ENCODE measurements around the gene TNPO3.

TNPO3 gene

DNA sequence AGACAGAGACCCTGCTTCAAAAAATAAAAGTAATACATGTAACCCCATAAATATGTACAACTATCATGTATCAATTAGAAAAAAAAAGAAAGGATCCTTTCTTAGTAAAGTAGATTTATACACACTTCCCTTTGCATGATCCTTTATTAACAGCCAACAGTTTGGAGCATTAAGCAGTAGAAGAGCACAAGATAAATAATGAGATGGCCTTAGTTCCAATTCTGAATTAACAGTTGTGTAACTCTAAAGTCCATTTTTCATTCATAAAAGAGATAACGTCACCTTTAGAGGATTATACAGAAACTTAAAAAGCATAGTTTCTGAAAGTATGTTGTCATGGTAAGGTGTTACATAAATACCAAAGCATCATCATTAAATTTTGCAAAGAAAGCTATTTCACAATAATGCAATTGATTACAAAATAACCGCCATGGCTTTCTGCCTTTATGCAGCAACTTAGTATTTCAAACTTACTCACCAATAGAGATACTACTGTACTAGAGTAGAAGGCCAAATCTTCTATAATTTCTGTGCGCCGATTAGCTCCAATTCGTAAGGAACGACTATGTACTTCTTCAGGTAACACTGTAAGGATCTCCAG is 40.3 kb downstream of the TNPO3 start:
- H3K79me2 ChIP-seq (ENCODE audit: control insufficient read depth, insufficient read depth, low read length, unreplicated experiment), result peaks cover 8% of the 10 kb centered on the region
- H3K36me3 ChIP-seq (ENCODE audit: insufficient read depth, low read length), result peaks cover 12% of the 10 kb centered on the region
- H3K27ac ChIP-seq (ENCODE audit: low read depth, low read length), result no peak overlapping the region
- H3K4me3 ChIP-seq (ENCODE audit: low read depth, low read length), result no peak overlapping the region
- H3K27me3 ChIP-seq (ENCODE audit: insufficient read depth, low read length), result no peaks in the 10 kb centered on the region
- H2AFZ ChIP-seq (ENCODE audit: low read length, unreplicated experiment), result no peak overlapping the region
- no peaks in the 10 kb centered on the region for H3K4me1 ChIP-seq (ENCODE audit: control insufficient read depth, insufficient read depth, low read length, unreplicated experiment)

DNA sequence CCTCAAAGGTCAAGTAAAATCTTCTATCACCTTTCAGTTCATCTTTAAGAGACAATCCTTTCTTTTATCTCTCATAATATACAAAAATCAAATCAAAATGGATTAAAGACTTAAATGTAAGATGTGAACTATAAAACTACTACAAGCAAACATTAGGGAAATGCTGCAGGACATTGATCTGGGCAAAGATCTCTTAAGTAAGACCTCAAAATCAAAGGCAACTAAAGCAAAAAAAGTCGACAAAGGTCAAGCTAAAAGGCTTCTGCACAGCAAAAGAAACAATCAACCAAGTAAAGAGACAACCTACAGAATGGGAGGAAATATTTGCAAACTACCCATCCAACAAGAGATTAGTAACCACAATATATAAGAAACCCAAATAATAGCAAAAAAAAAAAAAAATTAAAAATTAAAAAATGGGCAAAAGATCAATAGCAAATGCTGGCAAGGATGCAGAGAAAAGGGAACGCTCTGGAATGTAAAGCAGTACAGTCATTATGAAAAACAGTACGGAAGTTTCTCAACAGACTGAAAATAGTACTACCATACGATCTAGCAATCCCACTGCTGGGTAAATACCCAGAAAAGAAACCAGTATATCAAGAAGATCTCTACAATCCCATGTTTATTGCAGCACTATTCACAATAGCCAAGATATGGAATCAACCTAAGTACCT is 41.7 kb downstream of the TNPO3 start:
- Histone ChIP-seq H3K36me3 (ENCODE audit: insufficient read depth, low read length) (peaks cover 14% of the 10 kb centered on the region), H2AFZ (ENCODE audit: low read length, unreplicated experiment) (no peak overlapping the region), H3K4me1 (ENCODE audit: control insufficient read depth, insufficient read depth, low read length, unreplicated experiment) (no peaks in the 10 kb centered on the region), H3K79me2 (ENCODE audit: control insufficient read depth, insufficient read depth, low read length, unreplicated experiment) (peaks cover 12% of the 10 kb centered on the region), H3K4me3 (ENCODE audit: low read depth, low read length) (no peak overlapping the region), H3K27me3 (ENCODE audit: insufficient read depth, low read length) (no peaks in the 10 kb centered on the region), H3K27ac (ENCODE audit: low read depth, low read length) (no peak overlapping the region)

DNA sequence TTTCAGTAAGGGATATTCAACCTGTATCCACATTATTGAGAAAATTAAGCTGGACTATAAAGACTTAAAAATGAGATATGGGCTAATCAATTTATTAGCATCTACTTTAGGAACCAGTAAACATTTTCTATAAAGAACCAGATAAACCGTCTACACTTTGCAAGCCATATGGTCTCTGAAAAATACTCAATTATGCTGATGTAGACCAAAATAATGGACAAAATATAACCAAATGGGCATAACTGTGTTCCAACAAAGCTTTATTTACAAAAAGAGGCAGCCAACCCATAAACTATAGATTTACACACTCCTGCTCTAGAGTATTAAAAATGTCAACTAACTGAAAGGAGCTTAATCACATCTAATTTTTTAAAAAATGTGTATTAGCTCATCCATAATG is 42.3 kb downstream of the TNPO3 start:
- Histone ChIP-seq H2AFZ (ENCODE audit: low read length, unreplicated experiment) (no peak overlapping the region), H3K4me1 (ENCODE audit: control insufficient read depth, insufficient read depth, low read length, unreplicated experiment) (no peaks in the 10 kb centered on the region), H3K79me2 (ENCODE audit: control insufficient read depth, insufficient read depth, low read length, unreplicated experiment) (peaks cover 12% of the 10 kb centered on the region), H3K27ac (ENCODE audit: low read depth, low read length) (no peak overlapping the region), H3K27me3 (ENCODE audit: insufficient read depth, low read length) (no peaks in the 10 kb centered on the region), H3K36me3 (ENCODE audit: insufficient read depth, low read length) (peaks cover 14% of the 10 kb centered on the region), H3K4me3 (ENCODE audit: low read depth, low read length) (no peak overlapping the region)

DNA sequence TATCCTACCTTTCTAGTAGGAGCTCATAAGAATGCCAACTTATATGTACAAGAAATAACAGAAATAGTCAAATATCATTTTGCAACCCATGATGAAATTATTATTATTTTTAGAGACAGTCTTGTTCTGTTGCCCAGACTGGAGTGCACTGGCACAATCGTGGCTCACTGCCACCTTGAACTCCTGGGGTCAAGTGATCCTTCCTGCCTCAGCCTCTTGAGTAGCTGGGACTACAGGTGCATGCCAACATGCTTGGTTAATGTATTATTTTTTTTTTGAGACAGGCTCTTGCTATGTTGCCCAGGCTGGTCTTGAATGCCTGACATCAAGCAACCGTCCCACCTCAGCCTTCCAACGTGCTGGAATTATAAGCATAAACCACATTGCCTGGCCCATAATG is 44.8 kb downstream of the TNPO3 start:
- Histone ChIP-seq H3K4me3 (ENCODE audit: low read depth, low read length) (no peak overlapping the region), H2AFZ (ENCODE audit: low read length, unreplicated experiment) (no peak overlapping the region), H3K79me2 (ENCODE audit: control insufficient read depth, insufficient read depth, low read length, unreplicated experiment) (peaks cover 12% of the 10 kb centered on the region), H3K4me1 (ENCODE audit: control insufficient read depth, insufficient read depth, low read length, unreplicated experiment) (no peaks in the 10 kb centered on the region), H3K27ac (ENCODE audit: low read depth, low read length) (no peak overlapping the region), H3K36me3 (ENCODE audit: insufficient read depth, low read length) (peaks cover 13% of the 10 kb centered on the region), H3K27me3 (ENCODE audit: insufficient read depth, low read length) (no peaks in the 10 kb centered on the region)

DNA sequence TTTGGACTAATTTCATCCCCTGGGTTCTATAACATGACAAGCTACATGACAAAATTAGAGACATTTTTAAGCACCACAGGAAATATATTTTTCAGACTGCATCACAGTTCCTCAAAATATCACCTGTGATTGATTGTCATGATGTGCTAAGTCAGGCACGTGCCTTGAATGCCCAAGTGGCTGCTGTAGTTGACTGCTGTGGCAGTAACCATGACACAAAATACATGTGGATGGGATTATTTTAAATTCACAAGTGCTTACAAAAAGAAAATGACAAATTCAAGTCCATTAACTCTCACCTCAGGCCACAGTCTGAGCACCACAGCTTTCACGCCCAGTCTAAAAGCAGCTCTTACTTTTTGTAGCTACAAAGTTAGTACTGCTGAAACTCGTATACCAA is 45.5 kb downstream of the TNPO3 start:
- peaks cover 7% of the 10 kb centered on the region for H3K36me3 ChIP-seq (ENCODE audit: insufficient read depth, low read length)
- H3K27me3 ChIP-seq (ENCODE audit: insufficient read depth, low read length), result no peaks in the 10 kb centered on the region
- no peak overlapping the region for H3K27ac ChIP-seq (ENCODE audit: low read depth, low read length)
- H2AFZ ChIP-seq (ENCODE audit: low read length, unreplicated experiment), result no peak overlapping the region
- H3K4me1 ChIP-seq (ENCODE audit: control insufficient read depth, insufficient read depth, low read length, unreplicated experiment), result no peaks in the 10 kb centered on the region
- H3K4me3 ChIP-seq (ENCODE audit: low read depth, low read length), result no peak overlapping the region
- peaks cover 12% of the 10 kb centered on the region for H3K79me2 ChIP-seq (ENCODE audit: control insufficient read depth, insufficient read depth, low read length, unreplicated experiment)

DNA sequence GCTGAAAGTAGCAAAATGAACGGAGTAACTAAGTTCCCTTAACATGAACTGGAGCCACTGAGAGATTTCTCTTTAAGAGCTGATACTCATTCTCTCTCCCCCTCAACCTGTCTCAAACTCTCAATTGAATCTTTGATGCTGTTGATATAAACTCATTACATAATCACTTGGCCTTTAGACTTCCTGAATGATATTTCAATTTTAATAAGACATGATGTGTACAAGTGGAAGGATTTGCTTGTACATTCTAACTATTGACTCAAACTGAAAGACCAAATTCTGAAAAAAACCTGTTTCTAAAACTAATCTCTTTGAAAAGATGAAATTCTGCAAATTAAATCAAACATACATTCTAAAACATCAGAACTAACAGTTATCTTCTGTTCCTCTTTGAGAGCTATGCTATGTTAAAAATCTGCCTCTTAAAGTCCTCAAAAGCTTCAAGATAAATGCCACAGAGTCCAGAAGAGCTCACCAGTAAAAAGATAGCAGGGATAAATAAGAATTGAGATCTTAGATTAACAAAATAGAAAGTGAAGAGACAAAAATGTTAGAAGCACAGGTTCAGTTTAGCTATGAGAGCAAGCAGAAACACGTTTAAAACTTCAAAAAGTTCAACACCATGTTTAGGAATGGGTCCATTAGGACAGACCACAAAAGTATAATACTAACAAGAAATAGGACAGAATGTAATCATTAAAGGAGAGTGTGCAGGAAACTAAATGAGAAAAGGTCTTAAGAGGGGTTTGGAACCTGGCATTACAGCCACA is 46.1 kb downstream of the TNPO3 start:
- H2AFZ ChIP-seq (ENCODE audit: low read length, unreplicated experiment), result no peak overlapping the region
- H3K27ac ChIP-seq (ENCODE audit: low read depth, low read length), result no peak overlapping the region
- peaks cover 4% of the 10 kb centered on the region; the same call in 1 of the 2 replicates for H3K36me3 ChIP-seq (ENCODE audit: insufficient read depth, low read length)
- peaks cover 12% of the 10 kb centered on the region for H3K79me2 ChIP-seq (ENCODE audit: control insufficient read depth, insufficient read depth, low read length, unreplicated experiment)
- no peak overlapping the region for H3K4me3 ChIP-seq (ENCODE audit: low read depth, low read length)
- H3K27me3 ChIP-seq (ENCODE audit: insufficient read depth, low read length), result no peaks in the 10 kb centered on the region
- no peaks in the 10 kb centered on the region for H3K4me1 ChIP-seq (ENCODE audit: control insufficient read depth, insufficient read depth, low read length, unreplicated experiment)

DNA sequence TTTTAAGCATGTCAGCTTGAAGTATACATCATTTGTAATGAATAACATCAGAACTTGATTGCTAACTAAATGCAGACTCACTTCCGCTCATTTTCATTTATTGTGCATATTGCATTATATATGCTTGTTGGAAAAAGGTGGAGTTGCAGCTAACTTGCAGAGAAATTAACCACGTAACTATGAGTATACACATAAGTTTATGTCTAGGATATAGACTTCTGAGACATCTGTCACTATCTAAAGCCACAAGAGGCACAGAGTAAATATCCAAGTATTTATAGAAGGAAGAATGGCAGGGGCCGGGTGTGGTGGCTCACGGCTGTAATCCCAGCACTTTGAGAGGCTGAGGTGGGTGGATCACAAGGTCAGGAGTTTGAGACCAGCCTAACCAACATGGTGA is 47.3 kb downstream of the TNPO3 start:
- Histone ChIP-seq H2AFZ (ENCODE audit: low read length, unreplicated experiment) (no peak overlapping the region), H3K4me3 (ENCODE audit: low read depth, low read length) (no peak overlapping the region), H3K4me1 (ENCODE audit: control insufficient read depth, insufficient read depth, low read length, unreplicated experiment) (no peaks in the 10 kb centered on the region), H3K27me3 (ENCODE audit: insufficient read depth, low read length) (no peaks in the 10 kb centered on the region), H3K36me3 (ENCODE audit: insufficient read depth, low read length) (peaks cover 4% of the 10 kb centered on the region; the same call in 1 of the 2 replicates), H3K27ac (ENCODE audit: low read depth, low read length) (no peak overlapping the region), H3K79me2 (ENCODE audit: control insufficient read depth, insufficient read depth, low read length, unreplicated experiment) (peaks cover 10% of the 10 kb centered on the region)

DNA sequence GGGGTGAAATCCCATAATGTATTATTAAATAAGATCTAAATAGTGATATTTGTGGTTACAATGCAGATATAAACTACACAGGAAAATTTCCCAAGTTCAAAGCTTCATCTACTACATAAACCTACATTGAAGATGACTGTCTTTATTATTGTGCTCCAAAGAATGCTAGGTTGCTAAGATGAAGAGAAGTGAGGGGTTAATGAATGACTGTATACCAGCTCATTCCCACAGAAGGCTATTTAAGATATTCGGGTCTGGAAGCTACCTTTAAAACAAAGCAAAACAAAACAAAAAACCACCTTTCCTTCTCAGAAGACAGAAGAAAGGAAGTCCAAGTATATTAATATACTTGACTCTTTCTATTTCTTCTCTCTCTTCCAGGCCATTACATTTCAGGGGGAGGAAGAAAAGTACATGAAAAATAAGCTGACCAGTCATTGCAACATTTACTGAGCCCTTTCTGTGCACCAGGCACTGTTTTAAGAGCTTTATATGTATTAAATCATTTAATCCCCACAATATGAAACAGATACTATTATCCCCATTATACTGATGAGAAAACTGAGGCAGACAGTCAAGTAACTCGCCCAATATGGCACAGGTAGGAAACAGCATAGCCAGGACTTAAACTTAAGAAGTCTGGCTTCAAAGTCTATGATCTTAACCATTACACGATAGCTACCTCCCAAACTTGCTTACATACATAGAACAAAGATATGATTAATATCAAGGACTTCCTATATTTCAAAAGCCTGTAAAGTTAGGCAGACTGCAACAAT is 48.1 kb downstream of the TNPO3 start:
- Histone ChIP-seq H3K79me2 (ENCODE audit: control insufficient read depth, insufficient read depth, low read length, unreplicated experiment) (peaks cover 6% of the 10 kb centered on the region), H3K27ac (ENCODE audit: low read depth, low read length) (no peak overlapping the region), H2AFZ (ENCODE audit: low read length, unreplicated experiment) (no peak overlapping the region), H3K4me1 (ENCODE audit: control insufficient read depth, insufficient read depth, low read length, unreplicated experiment) (no peaks in the 10 kb centered on the region), H3K27me3 (ENCODE audit: insufficient read depth, low read length) (no peaks in the 10 kb centered on the region), H3K36me3 (ENCODE audit: insufficient read depth, low read length) (peaks cover 9% of the 10 kb centered on the region; the same call in 1 of the 2 replicates), H3K4me3 (ENCODE audit: low read depth, low read length) (no peak overlapping the region)

DNA sequence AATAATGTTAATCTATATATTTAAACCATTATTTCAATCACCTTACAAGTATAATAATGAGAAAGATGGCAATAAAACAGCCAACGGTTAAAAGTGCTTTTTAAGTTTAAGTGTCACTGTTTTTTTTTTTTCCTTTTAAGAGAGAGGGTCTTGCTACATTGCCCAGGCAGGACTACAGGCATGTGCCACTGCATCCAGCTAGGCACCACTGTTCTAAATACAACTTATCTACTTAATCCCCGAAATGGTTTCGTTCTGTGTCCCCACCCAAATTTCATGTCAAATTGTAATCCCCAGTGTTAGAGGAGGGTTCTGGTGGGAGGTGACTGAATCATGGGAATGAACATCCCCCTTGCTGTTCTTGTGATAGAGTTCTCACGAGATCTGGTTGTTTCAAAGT is 49.7 kb downstream of the TNPO3 start:
- H2AFZ ChIP-seq (ENCODE audit: low read length, unreplicated experiment), result no peak overlapping the region
- peaks cover 21% of the 10 kb centered on the region for H3K36me3 ChIP-seq (ENCODE audit: insufficient read depth, low read length)
- H3K4me1 ChIP-seq (ENCODE audit: control insufficient read depth, insufficient read depth, low read length, unreplicated experiment), result no peaks in the 10 kb centered on the region
- H3K79me2 ChIP-seq (ENCODE audit: control insufficient read depth, insufficient read depth, low read length, unreplicated experiment), result peaks cover 6% of the 10 kb centered on the region
- H3K27me3 ChIP-seq (ENCODE audit: insufficient read depth, low read length), result no peaks in the 10 kb centered on the region
- no peak overlapping the region for H3K4me3 ChIP-seq (ENCODE audit: low read depth, low read length)
- no peak overlapping the region for H3K27ac ChIP-seq (ENCODE audit: low read depth, low read length)

DNA sequence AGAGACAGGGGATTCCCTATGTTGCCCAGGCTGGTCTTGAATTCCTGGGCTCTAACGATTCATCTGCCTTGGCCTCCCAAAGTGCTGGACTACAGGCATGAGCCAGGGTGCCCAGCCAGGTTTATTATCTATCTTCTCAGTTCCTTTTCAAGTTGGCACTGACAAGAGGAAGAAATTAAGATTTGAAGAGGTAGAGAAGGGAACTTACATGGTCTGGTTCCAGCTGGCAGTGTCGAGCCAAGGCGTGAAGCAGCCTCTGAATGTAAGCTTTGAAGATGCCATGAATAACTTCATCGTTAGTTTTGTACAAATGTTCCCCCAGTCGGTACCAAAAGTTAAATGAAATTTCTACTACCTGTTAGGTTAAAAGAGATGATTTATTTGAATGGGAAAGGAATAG is 57.7 kb downstream of the TNPO3 start:
- Histone ChIP-seq H3K79me2 (ENCODE audit: control insufficient read depth, insufficient read depth, low read length, unreplicated experiment) (no peaks in the 10 kb centered on the region), H2AFZ (ENCODE audit: low read length, unreplicated experiment) (no peak overlapping the region), H3K4me3 (ENCODE audit: low read depth, low read length) (no peak overlapping the region), H3K4me1 (ENCODE audit: control insufficient read depth, insufficient read depth, low read length, unreplicated experiment) (no peaks in the 10 kb centered on the region), H3K36me3 (ENCODE audit: insufficient read depth, low read length) (peaks cover 32% of the 10 kb centered on the region), H3K27me3 (ENCODE audit: insufficient read depth, low read length) (no peaks in the 10 kb centered on the region), H3K27ac (ENCODE audit: low read depth, low read length) (no peak overlapping the region)

Data from ACC112 (cell line).